Raji (cell line): ENCODE measurements around the gene TRERF1.

ENCODE experiments used
- POLR2A ChIP-seq: IDR thresholded peaks from 2 replicates; pipeline ENCODE4 v1.6.1; 2011; ENCODE audit warnings: low read depth, low read length, control low read depth; ENCODE audit not compliant: insufficient read depth

Gene TRERF1

GRCh38 chr6:42390228-42390934, 61.3 kb downstream of the TRERF1 start:
- no peak for TF ChIP-seq POLR2A

GRCh38 chr6:42389736-42390135, 62.0 kb downstream of the TRERF1 start:
- TF ChIP-seq POLR2A: no peak

DNA sequence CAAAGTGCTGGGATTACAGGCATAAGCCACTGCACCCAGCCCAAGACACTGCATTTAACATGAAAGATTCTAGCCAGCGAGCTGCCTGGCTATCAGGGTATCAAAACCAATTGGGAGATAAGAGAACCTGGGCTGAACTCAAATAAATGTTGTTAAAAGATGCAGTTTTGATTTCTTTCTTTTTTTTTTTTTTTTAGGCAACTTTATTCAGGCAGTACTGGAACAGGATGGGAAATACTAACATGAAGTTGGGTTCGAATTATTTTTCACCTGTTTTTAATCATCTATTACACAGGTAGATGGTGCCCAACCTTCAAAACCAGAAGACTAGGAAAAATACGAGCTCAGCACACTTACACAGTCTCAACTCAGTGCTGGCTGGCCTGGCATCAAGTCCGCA, 63.7 kb downstream of the TRERF1 start:
- no peak for TF ChIP-seq POLR2A

- no peak for TF ChIP-seq POLR2A
These were observed 64.4 kb downstream of the TRERF1 start for GRCh38 chr6:42387336-42387735.

DNA sequence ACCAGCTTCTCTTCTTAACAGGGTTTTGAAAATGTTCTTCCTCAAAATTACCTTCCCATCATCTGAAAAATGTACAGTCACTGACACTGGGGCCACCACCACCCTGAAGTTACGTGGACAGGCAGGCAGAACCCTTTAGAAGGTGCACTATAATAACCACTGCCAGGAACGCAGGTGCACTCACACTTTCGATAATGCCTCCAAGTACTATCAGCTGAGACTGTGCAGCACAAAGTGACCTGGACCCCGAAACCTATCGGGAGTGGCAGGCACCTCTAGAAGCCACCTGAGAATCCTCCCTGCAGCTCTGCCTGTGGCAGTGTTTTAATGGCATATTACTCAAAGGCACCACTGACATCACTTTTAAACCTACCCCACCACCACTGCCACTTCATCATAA, 66.4 kb downstream of the TRERF1 start:
- no peak for TF ChIP-seq POLR2A

DNA sequence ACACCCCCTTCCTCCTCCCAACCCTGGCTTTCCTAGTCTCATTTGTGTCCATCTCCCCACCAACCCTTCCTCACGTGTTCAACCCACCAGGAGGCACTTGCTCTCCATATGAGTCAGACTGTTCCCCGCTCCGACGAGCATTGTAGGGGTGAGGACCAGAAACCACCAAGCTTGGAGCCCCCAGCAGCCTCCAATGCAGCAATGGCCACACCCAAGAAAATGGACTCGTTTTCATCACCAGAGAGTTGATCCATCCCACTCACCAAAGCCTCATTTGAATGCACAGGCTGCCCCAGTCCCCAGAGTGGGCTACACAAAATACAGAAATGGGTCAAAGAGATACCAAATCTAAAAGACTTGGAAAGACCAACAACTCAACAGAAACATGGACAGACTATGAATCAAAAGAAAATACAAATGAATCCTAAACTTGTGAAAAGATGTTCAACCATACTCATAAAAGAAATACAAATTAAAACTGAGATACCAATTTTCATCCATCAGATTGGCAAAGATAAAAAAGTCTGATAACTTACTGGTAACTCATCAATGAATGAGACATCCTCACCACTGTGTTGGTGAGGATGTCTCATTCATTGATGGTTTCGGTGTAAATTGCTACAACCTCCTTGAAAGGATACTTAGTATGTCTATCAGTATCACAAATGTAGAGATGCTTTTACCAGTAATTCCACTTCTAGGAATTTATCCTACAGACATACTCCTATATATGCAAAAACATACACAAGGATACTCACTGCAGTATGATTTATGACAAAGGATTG, 68.1 kb downstream of the TRERF1 start:
- TF ChIP-seq POLR2A: no peak

DNA sequence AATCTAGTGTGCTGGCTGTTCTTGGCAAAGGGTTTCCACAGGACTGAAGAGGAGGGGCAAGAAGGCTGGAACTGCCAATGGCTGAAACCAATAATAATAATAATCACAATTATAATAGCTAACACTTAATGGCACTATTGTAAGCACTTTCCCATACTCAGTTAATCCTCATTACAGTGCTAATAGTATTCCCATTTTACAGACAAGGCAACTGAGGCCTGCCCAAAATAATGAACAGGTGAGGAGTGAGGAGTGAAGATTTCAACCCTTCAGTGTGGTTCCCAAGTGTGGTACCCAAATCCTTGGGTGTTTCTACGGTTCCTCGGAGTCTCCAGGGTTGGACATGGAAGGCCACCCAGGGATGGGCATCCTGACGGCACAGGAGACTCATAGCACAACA, 69.9 kb downstream of the TRERF1 start:
- no peak for TF ChIP-seq POLR2A

DNA sequence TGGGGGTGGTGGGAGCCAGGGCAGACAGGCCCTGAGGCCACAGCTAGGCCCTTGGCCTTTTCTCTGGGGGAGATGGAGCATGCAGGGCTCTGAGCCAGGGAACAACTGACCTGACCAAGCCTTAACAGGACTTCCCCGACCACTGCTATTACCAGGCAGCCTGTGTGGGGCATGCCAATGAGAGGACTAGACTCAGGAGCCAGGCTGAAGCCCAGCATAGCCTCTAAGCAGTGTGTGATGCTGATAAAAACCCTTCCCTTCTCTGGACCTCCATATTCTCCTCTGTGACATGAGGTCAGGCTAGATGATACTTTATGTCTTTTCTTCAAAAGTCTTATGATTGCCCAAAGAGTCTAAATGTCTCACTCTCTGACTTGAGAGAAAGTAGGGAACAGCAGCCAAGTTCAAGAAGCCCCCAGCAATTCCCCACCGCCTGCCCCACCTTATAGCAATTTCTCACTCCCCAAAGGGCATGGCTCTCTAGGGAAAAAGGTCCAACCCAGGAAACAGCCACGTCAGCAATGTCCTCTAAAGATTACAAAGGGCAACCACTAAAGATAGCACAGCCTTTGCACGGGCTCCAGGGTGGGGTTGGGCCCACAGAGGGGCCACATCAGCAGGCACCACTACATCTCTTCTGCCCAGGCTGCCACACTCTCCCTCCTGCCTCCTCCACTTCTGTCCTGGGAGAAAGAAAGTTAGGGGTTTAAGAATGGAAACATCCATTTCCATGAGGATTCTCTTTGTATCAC, 71.3 kb downstream of the TRERF1 start:
- no peak for TF ChIP-seq POLR2A

GRCh38 chr6:42378536-42378935, 73.2 kb downstream of the TRERF1 start:
- no peak for TF ChIP-seq POLR2A

- TF ChIP-seq POLR2A: no peak
These were observed 73.6 kb downstream of the TRERF1 start for GRCh38 chr6:42378125-42378524.

- no peak for TF ChIP-seq POLR2A
These were observed 76.6 kb downstream of the TRERF1 start for GRCh38 chr6:42375007-42375635.

DNA sequence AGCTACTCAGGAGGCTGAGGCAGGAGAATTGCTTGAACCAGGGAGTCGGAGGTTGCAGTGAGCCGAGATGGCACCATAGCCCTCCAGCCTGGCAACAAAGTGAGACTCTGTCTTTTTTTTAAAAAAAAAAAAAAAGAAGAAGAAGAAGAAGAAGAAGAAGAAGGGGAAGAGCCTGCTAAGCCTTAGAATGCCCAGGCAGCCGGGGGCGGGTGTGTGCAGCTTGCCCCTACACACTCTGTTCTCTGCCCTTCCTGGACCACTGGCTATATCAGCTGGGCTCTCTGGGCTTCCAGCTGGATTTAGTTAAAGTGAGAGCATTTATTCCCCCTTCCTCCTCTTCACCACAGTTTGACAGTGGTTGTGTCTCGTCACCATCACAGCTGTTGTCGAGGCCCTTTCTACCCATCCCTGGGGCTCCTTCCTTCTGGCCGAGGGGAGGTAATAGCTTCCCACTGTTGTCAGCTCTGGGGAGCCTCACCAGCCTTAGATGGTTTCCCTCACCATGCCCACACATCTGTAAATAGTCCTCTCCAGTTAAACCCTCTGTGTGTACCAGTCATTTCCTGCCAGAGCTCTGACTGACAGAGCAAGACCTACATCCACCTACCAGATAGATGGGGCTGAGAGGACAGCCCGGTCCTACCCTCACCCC, 77.6 kb downstream of the TRERF1 start:
- no peak for TF ChIP-seq POLR2A

- no peak for TF ChIP-seq POLR2A
These were observed 79.0 kb downstream of the TRERF1 start for GRCh38 chr6:42372699-42373098.

GRCh38 chr6:42370323-42370985, 81.3 kb downstream of the TRERF1 start:
- TF ChIP-seq POLR2A: no peak
